GM19395 (cell line): ENCODE measurements around the gene IL6ST.
"Not testable (repeated sequence)": the region's sequence is repeated elsewhere in the genome, so short reads cannot be mapped to it uniquely, and the experiment has no call there.

Source experiments
- ATAC-seq: cut with Tn5 transposase; IDR thresholded peaks from one replicate; pipeline ENCODE4 v1.9.1; 2021; ENCODE audit warnings: mild to moderate bottlenecking, moderate library complexity; ENCODE audit not compliant: unreplicated experiment

IL6ST gene

DNA sequence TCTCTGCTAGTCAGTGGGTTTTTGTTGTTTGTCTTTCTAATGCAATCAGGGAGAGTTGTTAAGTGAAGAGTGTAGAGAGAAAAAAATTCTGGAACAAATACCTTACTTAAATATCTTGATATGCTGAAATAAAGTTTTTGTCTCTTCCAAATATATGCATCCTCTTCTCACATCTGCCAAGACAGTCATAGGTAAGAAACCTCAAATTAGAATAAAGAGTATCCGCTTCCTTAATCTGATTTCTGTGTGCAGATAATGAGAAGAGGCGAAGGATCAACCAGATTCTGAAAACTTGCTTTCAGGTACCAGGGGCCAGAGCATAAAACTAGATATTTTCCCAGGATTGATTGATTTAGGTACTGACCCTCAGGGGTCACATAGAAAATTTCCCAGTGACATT lies 11.3 kb upstream of the IL6ST start:
- ATAC-seq: peak; percentile 58

DNA sequence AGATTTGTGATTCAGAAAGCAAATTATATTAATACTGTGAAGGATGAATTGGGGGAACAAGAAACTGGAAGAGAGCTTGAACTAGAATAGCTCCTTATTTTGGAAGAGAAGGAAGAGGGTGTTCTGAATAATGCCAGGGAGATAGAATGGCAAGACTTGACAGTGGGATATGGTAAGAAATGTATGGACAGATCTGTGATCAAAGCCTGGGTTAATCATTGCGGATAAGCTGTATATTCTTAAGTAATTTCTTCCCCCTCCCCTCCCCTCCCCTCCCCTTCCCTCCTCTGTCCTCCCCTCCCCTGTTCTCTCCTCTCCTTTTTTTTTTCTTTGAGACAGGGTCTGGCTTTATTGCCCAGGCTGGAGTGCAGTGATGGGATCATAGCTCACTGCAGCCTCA lies 10.1 kb upstream of the IL6ST start:
- ATAC-seq: no peak

- no peak for ATAC-seq
These were observed 8.9 kb upstream of the IL6ST start for GRCh38 chr5:56003679-56004078.

DNA sequence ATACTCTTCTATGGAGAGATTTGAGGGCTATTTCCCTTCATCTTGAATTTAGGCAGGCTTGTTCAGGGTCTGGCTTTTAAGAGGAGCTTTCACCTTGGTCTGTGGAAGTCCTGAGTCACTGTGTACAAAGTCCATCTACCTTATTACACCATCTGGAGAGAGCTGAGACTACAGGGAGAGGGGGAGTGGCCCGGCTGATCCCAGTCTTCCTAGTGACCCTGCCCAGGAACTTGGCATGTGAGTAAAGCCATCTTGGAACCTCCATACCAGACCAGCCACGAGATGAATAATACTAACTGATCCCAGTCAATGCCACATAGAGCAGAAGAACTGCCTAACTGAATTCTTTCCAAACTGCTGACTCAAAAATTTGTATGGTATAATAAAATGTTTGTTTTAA lies 8.4 kb upstream of the IL6ST start:
- ATAC-seq: no peak

DNA sequence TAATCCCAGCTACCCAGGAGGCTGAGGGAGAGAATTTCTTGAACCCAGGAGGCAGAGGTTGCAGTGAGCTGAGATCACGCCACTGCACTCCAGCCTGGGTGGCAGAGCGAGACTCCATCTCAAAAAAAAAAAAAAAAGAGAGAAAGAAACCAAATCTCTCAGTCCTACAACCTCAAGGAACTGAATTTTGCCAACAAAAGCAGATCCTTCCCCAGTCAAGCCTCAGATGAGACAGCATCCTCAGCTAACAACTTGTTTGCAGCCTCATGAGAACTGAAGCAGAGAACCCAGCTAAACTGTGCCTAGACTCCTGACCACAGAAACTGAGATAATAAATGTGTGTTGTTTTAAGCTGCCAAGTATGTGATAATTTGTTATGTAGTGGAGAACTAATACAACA lies 7.5 kb upstream of the IL6ST start:
- ATAC-seq: no peak

DNA sequence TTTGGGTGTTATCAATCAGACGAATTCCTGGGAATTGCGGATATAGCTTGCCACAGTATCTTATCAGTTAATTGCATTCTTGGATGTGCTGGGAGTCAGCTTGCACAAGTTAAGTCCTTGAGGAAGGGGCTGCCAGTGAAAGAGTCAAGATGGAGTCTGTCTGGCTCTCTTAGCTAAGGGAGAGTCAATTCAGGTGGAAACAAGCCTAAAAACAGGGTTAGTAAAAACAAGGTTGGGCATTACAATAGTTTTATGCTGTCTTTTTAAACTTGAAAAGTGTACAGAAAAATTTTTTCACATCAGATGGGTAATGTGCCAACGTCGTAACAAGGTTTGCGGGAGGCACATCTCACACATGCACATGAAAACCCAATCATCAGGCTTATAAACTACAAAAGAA lies 5.5 kb upstream of the IL6ST start:
- not testable (repeated sequence) for ATAC-seq

- no peak for ATAC-seq
These were observed 4.2 kb upstream of the IL6ST start for GRCh38 chr5:55998966-55999365.

GRCh38 chr5:55997742-55998351 lies 3.1 kb upstream of the IL6ST start:
- ATAC-seq: no peak

GRCh38 chr5:55994998-55995914 lies 493 bp upstream of the IL6ST start:
- peak; percentile 94 for ATAC-seq

GRCh38 chr5:55993731-55994494 lies 850 bp downstream of the IL6ST start:
- no peak for ATAC-seq

- ATAC-seq: no peak
These were observed 1.8 kb downstream of the IL6ST start for GRCh38 chr5:55993013-55993412.

DNA sequence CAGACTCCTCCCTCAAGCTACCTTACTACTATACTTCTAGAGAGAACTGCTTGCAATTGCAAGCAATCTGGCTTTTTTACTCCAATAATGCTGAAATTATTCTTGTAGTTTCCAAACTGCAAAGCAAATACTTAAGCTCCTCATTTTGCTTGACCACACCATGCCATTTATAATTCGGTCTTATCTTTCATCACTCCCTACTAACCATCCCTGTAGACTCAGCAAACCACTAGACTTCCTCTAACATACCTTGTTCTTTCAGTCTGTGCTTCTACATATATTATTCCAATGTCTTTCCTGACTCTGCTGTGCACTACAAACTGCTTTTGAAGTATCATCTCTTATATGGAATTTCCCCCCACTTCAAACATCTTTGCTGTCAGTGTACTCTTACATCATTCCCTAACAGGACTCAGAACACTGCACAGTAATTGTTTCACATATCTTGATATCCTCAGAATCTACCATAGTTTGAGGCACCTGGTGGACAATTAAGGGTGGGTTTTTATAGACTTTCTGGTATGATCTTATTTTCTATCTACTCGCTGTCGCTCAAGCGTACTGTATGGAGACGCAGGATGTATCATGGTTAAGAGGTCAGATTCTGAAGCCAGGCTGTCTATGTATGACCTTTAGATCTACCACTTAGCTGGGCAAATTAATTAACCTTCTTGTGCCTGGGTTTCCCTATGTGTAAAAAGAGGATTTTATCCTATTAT lies 2.8 kb downstream of the IL6ST start:
- ATAC-seq: no peak

GRCh38 chr5:55990895-55991294 lies 3.9 kb downstream of the IL6ST start:
- not testable (repeated sequence) for ATAC-seq

DNA sequence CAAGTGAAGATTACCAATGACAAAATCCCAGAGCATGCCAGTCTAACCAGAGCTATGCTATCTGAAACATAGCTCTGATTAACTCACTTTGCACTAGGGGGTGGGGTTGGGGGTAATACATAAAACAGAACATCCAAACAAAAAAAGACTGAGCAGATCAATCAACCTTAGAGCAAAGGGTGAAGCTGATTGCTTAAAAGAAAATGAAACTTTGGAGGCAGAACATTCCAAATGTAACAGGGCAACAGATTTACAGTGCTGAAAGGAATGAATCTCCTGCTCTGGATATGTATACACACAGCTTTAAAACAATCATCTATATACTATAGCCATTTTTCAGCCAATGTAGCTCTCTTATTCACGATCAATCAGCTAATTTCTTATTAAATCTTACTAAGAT lies 4.9 kb downstream of the IL6ST start:
- ATAC-seq: no peak

DNA sequence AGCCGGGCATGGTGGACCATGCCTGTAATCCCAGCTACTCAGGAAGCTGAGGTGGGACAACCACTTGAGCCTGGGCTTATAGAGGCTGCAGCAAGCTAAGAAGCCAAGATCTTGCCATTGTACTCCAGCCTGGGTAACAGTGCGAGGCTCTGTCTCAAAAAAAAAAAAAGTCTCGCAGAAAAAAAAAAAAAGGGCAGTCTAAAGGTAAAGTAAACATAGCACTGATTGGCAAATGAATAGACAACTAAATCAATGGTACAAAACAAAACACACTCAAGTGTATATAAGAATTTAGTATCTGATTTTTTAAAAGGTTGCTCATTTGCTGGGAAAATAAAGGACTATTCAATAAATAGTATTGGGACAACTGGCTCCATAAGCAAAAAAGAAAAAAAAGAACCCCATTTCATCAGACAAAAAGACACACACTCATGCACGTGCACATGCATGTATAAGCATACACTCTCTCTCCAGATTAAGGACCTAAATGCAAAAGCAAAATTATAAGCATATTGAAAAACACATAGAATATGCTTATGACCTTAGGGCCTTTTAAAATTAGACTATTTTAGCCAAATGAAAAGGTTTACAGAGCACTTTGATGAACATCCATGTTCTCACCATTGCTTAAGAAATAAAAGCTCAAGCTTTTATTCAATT lies 5.7 kb downstream of the IL6ST start:
- no peak for ATAC-seq

- ATAC-seq: not testable (repeated sequence)
These were observed 6.3 kb downstream of the IL6ST start for GRCh38 chr5:55988428-55988827.

GRCh38 chr5:55986931-55987330 lies 7.8 kb downstream of the IL6ST start:
- ATAC-seq: no peak

DNA sequence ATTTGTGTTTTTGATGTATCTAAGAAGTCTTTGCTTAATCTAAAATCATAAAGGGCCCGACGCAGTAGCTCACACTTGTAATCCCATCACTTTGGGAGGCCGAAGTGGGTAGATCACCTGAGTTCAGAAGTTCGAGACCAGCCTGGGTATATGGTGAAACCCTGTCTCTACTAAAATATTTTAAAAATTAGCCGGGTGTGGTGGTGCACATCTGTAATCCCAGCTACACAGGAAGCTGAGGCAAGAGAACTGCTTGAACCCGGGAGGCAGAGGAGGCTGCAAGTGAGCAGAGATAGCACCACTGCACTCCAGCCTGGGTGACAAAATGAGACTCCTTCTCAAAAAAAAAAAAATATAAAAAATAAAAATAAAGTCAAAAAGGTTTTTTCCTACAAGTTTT lies 9.6 kb downstream of the IL6ST start:
- ATAC-seq: no peak

GRCh38 chr5:55983986-55984385 lies 10.8 kb downstream of the IL6ST start:
- ATAC-seq: no peak

DNA sequence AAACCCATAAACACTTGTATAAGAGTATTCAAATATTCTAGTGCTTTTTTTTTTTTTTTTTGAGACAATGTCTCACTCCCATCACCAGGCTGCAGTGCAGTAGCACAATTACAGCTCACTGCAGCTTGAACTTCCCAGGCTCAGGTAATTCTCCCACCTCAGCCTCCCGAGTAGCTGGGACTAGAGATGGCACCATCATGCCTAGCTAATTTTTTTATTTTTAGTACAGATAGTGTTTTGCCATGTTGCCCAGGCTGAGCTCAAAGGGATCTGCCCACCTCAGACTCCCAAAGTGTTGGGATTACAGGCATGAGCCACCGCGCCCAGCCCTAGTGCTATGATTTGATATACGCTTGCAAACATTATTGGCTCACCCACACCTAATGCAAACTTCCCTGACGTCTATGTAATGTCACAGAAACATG lies 11.8 kb downstream of the IL6ST start:
- no peak for ATAC-seq
